ENCODE data around the gene FLNB.

- TF ChIP-seq CTCF (IDR thresholded peaks at IDR 0.05), result no peak
- TF ChIP-seq EP300 (IDR thresholded peaks at IDR 0.05), result no peak
Measured at GRCh38 chr3:58180099-58180880, 172.1 kb downstream of the FLNB start.
